Smooth muscle cell (in vitro differentiated cells): ENCODE data around the gene CNTNAP2. TPM values are rescaled to one million over a fixed set of nuclear protein-coding genes. Genes with fewer than 3 reads are reported as not detected.
"Not testable (repeated sequence)": the region's sequence is repeated elsewhere in the genome, so short reads cannot be mapped to it uniquely, and the experiment has no call there.

Experiments
- DNase-seq: peaks from one replicate; lab custom pipeline; 2025; ENCODE audit not compliant: unreplicated experiment; lab: John Stamatoyannopoulos, UW
- H2AFZ ChIP-seq: fragments of 200-600 bp; sonication (generic); 2 replicates; pipeline ENCODE4 v1.6.0; 2016; ENCODE audit warnings: antibody characterized with exemption, low read depth, mild to moderate bottlenecking
- H3F3A ChIP-seq: fragments of 200-600 bp; sonication (generic); 2 replicates; pipeline ENCODE4 v1.6.0; 2017; ENCODE audit warnings: antibody characterized with exemption, low read depth
- H3K27ac ChIP-seq: fragments of 200-600 bp; sonication (generic); 2 replicates; pipeline ENCODE4 v1.5.1; 2016; ENCODE audit warnings: low read depth, mild to moderate bottlenecking
- H3K27me3 ChIP-seq: fragments of 200-600 bp; sonication (generic); 2 replicates; pipeline ENCODE4 v1.6.1; 2016; ENCODE audit warnings: low read depth, mild to moderate bottlenecking
- H3K36me3 ChIP-seq: fragments of 200-600 bp; sonication (generic); 2 replicates; pipeline ENCODE4 v1.5.1; 2016; ENCODE audit warnings: low read depth
- H3K4me1 ChIP-seq: fragments of 200-600 bp; sonication (generic); 2 replicates; pipeline ENCODE4 v1.5.1; 2016; ENCODE audit warnings: low read depth
- H3K4me2 ChIP-seq: fragments of 200-600 bp; sonication (generic); 2 replicates; pipeline ENCODE4 v1.6.0; 2016; ENCODE audit warnings: mild to moderate bottlenecking
- H3K4me3 ChIP-seq: fragments of 200-600 bp; sonication (generic); 2 replicates; pipeline ENCODE4 v1.5.1; 2016; ENCODE audit warnings: mild to moderate bottlenecking
- H3K79me2 ChIP-seq: fragments of 200-600 bp; sonication (generic); 2 replicates; pipeline ENCODE4 v1.6.0; 2016; ENCODE audit warnings: low read depth, mild to moderate bottlenecking
- H3K9ac ChIP-seq: fragments of 200-600 bp; sonication (generic); 2 replicates; pipeline ENCODE4 v1.6.0; 2016; ENCODE audit warnings: low read depth
- H3K9me3 ChIP-seq: fragments of 200-600 bp; sonication (generic); replicated peaks from 2 replicates; pipeline ENCODE4 v1.5.1; 2016; ENCODE audit warnings: low read depth
- H4K20me1 ChIP-seq: fragments of 200-600 bp; sonication (generic); 2 replicates; pipeline ENCODE4 v1.6.0; 2016; ENCODE audit warnings: low read depth
- WGBS: methylation state at CpG from one replicate; pipeline ENCODE4 v1.1.7; 2016; ENCODE audit warnings: low lambda C conversion rate; 5-methylcytosine and 5-hydroxymethylcytosine counted together
- polyA plus RNA-seq: library from polyadenylated mRNA; unstranded; fragments of >200 nt; fragmentation: Nextera tagmentation; extraction: Ambion mirVana; gene quantifications from 2 replicates; pipeline ENCODE4 v1.2.1, GENCODE V29; 2016
- total RNA-seq: library from RNA; depleted of rRNA; stranded (reverse); fragments of >200 nt; gene quantifications from 2 replicates; pipeline ENCODE4 v1.2.3, GENCODE V29; 2014
- TF ChIP-seq, protein P1 (sequence below): fragments of 200-600 bp; sonication (generic); IDR thresholded peaks from 2 replicates; pipeline ENCODE4 v1.5.1; 2017; ENCODE audit warnings: borderline replicate concordance, mild to moderate bottlenecking, antibody characterized with exemption; ENCODE audit not compliant: insufficient read depth, poor library complexity, severe bottlenecking

CNTNAP2 gene
- total and polyA plus RNA-seq, 2 experiments from 2014 or later: 1.7 to 9.0 TPM

DNA sequence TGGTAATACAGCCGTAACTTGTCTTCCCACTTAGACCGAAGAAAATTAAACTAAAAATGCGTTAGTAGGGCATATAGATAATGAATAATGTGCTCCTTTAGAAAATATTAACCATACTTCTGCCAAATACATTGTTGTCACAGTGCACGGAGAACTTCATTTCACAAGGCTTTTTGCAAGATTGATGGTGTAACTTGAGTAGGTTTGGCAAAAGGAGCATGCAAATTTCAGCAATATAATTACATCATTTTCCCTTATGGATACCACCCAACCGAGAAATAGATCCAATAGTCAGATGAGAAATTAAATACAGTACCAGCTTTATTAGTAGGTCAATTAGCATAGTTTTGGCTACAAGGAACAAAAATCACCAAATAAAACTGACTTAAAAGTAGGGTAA, 1681.4 kb downstream of the CNTNAP2 start:
- Histone ChIP-seq H3K9me3 (no peaks in the 10 kb centered on the region), H3K79me2 (no peaks in the 10 kb centered on the region), H4K20me1 (no peaks in the 10 kb centered on the region), H3K27me3 (no peaks in the 10 kb centered on the region), H3K4me2 (no peak overlapping the region), H3F3A (no peaks in the 10 kb centered on the region), H3K36me3 (no peaks in the 10 kb centered on the region), H3K4me1 (peaks cover 2% of the 10 kb centered on the region), H3K4me3 (no peak overlapping the region), H2AFZ (no peak overlapping the region), H3K27ac (no peak overlapping the region), H3K9ac (no peak overlapping the region)
- 86% methylated on average over 5 of the region's 5 CpGs for WGBS
- TF ChIP-seq, protein P1, sequence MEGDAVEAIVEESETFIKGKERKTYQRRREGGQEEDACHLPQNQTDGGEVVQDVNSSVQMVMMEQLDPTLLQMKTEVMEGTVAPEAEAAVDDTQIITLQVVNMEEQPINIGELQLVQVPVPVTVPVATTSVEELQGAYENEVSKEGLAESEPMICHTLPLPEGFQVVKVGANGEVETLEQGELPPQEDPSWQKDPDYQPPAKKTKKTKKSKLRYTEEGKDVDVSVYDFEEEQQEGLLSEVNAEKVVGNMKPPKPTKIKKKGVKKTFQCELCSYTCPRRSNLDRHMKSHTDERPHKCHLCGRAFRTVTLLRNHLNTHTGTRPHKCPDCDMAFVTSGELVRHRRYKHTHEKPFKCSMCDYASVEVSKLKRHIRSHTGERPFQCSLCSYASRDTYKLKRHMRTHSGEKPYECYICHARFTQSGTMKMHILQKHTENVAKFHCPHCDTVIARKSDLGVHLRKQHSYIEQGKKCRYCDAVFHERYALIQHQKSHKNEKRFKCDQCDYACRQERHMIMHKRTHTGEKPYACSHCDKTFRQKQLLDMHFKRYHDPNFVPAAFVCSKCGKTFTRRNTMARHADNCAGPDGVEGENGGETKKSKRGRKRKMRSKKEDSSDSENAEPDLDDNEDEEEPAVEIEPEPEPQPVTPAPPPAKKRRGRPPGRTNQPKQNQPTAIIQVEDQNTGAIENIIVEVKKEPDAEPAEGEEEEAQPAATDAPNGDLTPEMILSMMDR: no peak
- DNase-seq: no peak

DNA sequence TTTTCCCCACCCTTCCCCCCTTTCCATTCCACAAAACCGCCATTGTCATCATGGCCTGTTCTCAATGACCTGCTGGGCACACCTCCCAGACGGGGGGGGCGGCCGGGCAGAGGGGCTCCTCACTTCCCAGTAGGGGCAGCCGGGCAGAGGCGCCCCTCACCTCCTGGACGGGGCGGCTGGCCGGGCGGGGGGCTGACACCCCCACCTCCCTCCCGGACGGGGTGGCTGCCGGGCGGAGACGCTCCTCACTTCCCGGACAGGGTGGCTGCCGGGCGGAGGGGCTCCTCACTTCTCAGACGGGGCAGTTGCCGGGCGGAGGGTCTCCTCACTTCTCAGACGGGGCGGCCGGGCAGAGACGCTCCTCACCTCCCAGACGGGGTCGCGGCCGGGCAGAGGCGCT, 1685.2 kb downstream of the CNTNAP2 start:
- H3K4me2 ChIP-seq, DNase-seq, H3K27ac ChIP-seq, H2AFZ ChIP-seq, H3K4me1 ChIP-seq, H3K36me3 ChIP-seq, H4K20me1 ChIP-seq, H3K9me3 ChIP-seq, H3K9ac ChIP-seq, H3K27me3 ChIP-seq, H3K4me3 ChIP-seq, H3F3A ChIP-seq, H3K79me2 ChIP-seq: not testable (repeated sequence)
- WGBS: 93% methylated on average over 21 of the region's 30 CpGs

DNA sequence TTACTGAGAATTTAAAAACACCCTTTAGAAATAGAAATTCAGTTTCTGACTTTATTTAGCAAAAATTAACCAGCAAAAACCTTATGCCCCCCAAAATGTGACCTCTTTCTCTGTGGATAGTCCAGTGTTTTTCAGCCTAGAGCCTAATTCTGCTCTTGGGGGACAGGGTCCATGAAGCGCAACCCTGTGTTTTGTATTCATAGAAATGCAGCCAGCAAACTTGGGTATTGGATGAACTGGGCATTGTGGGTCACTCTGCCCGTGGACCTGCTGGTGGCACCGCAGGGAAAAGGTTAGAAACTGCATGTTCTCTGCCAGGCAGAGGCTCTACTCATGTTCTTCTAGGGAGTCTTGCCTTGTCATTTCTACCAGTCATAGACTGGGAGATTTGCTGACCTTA, 1686.5 kb downstream of the CNTNAP2 start:
- Histone ChIP-seq H3K36me3 (no peaks in the 10 kb centered on the region), H3K27me3 (no peaks in the 10 kb centered on the region), H3K4me1 (peaks cover 7% of the 10 kb centered on the region), H4K20me1 (no peaks in the 10 kb centered on the region), H3K79me2 (no peaks in the 10 kb centered on the region), H3F3A (no peaks in the 10 kb centered on the region), H3K9ac (no peak overlapping the region), H3K9me3 (no peaks in the 10 kb centered on the region), H2AFZ (no peak overlapping the region), H3K4me3 (no peak overlapping the region), H3K27ac (no peak overlapping the region), H3K4me2 (peak overlapping the region; percentile 14)
- no peak for DNase-seq
- TF ChIP-seq, protein P1: no peak
- WGBS: 97% methylated on average over 3 of the region's 3 CpGs

DNA sequence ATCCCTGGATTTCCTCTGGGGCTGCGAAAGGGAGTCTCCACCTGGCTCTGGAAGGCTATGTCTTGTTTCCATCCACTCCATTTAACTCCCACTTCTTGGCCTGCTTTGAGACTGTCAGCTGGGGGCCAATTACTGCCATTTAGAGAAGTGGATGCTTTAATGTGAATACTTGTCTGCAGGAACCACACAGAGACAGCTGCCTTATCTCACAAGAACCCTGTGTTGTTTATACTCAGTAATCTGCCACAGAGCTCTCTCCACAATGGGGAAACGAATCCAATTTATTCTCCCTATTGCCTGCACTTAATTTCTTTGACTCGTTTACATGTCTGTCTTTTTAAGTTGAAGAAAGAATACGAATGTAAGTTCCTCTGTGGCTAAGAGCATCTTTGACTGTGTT, 1687.0 kb downstream of the CNTNAP2 start:
- H3K27me3 ChIP-seq: no peaks in the 10 kb centered on the region
- peak overlapping the region; percentile 14 for H3K4me2 ChIP-seq
- no peaks in the 10 kb centered on the region for H3K36me3 ChIP-seq
- H3K27ac ChIP-seq: no peak overlapping the region
- no peak overlapping the region for H3K9ac ChIP-seq
- H3K4me3 ChIP-seq: no peak overlapping the region
- H3K4me1 ChIP-seq: peaks cover 7% of the 10 kb centered on the region
- no peaks in the 10 kb centered on the region for H3K9me3 ChIP-seq
- no peaks in the 10 kb centered on the region for H3F3A ChIP-seq
- 14% methylated on average over 4 of the region's 4 CpGs for WGBS
- no peak for DNase-seq
- TF ChIP-seq, protein P1: no peak
- H4K20me1 ChIP-seq: no peaks in the 10 kb centered on the region
- no peaks in the 10 kb centered on the region for H3K79me2 ChIP-seq
- no peak overlapping the region for H2AFZ ChIP-seq
